ENCODE data around the gene C20orf96.

- TF ChIP-seq CTCF (IDR thresholded peaks at IDR 0.05; ENCODE audit: borderline replicate concordance, extremely low read depth, low read length, poor library complexity, severe bottlenecking), result no peak
- no peak for TF ChIP-seq EZH2 (IDR thresholded peaks at IDR 0.05; ENCODE audit: borderline replicate concordance, low read depth, low read length, severe bottlenecking)
Measured at GRCh38 chr20:275791-276190, 14.8 kb downstream of the C20orf96 start.

Measured in DND-41 (cell line).